ENCODE data around the gene F7.

The F7 gene

DNA sequence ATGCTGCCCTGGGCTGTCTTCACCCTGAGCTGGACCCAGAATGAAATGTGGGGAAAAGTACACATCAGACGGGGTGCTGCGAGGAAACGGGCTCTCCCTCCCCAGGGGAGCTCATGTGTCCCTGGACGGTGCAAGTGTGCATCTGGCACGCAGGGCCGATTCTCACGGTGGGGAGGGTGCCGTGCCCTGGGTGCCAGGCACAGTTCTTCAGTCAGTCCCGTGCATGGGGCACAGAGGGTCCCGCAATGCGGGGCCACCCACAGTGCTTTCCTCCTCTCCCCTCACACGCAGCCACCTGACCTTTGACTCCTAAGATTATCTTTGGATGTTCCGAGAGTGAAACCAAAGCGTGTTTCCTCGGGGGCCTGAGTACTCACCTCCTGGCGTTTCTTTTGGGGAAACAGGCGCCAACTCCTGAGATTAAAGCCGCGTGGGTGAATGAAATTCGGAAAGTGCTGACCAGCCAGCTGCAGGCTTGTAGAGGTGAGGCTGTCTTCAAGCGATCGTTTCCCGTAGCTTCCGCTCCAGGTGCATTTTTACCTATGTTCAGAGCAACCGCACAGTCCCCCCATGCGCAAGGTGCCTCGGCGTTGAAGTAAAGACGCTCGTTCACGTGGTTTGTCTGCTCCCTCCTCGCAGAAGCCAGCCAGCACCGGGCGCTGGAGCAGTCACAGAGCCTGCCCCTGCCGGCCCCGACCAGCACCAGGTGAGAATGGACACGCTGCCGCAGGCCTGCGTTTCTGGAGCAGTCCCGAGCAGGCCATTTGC, 17.5 kb upstream of the F7 start:
- no peak overlapping the region for H3K27ac ChIP-seq
- TF ChIP-seq, protein P1, sequence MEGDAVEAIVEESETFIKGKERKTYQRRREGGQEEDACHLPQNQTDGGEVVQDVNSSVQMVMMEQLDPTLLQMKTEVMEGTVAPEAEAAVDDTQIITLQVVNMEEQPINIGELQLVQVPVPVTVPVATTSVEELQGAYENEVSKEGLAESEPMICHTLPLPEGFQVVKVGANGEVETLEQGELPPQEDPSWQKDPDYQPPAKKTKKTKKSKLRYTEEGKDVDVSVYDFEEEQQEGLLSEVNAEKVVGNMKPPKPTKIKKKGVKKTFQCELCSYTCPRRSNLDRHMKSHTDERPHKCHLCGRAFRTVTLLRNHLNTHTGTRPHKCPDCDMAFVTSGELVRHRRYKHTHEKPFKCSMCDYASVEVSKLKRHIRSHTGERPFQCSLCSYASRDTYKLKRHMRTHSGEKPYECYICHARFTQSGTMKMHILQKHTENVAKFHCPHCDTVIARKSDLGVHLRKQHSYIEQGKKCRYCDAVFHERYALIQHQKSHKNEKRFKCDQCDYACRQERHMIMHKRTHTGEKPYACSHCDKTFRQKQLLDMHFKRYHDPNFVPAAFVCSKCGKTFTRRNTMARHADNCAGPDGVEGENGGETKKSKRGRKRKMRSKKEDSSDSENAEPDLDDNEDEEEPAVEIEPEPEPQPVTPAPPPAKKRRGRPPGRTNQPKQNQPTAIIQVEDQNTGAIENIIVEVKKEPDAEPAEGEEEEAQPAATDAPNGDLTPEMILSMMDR (IDR thresholded peaks at IDR 0.05), result no peak
- H3K4me3 ChIP-seq, result no peak overlapping the region
- no peak for DNase-seq (ENCODE audit: low spot score)

DNA sequence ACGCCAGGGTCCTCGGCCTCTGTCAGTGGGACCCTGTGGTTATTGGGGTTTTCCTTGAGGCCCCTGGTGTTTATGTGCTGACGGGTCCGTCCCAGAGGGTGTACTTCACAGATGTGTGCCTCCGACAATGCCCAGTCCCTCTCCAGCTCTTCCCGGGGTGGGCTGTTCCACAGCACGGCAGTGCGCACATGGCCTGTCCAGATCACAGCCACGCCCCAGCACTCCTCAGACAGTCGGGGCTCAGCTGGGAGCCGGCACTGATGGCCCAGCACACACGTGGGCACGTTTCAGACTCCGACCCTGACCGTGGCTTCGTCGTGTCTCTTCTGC, 16.9 kb upstream of the F7 start:
- no peak for DNase-seq (ENCODE audit: low spot score)
- no peak overlapping the region for H3K4me3 ChIP-seq
- H3K27ac ChIP-seq, result no peak overlapping the region
- TF ChIP-seq, protein P1 (IDR thresholded peaks at IDR 0.05), result no peak

DNA sequence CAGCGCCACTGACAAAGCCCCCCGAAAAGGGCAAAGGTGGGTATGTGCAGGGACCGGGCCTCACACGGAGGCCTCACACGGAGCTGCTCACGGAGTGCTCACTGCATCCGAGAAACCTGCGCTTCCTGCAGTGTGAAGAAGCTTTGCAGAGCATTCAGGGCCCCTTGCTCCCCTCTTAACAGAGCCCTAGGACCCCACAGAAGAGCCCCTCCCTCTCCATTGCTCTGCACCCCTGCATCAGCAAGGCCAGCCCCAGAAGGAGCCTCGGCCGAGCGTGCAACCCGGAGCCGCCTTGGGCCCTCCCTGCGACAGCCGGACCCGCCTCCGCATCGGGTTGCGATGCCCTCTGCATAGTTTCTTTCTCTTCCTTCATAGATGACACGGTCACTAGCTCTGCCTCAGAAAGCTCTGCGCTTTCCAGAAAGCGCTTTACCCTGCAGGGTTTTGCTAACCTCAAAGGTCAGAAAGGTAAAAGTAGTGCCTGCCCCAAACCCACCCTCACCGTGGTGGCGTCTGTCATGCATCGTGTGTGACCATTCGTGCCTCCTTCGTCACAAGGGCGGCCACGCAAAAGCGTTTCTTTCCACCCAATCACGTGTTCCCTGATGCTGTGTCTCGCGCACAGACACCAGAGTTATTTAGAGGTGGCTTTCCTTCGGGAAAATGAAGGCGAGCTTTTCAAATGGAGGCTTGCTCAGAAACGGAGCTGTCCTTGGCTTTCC, 15.7 kb upstream of the F7 start:
- TF ChIP-seq, protein P1 (IDR thresholded peaks at IDR 0.05), result no peak
- DNase-seq (ENCODE audit: low spot score), result no peak
- no peak overlapping the region for H3K27ac ChIP-seq
- no peak overlapping the region for H3K4me3 ChIP-seq

DNA sequence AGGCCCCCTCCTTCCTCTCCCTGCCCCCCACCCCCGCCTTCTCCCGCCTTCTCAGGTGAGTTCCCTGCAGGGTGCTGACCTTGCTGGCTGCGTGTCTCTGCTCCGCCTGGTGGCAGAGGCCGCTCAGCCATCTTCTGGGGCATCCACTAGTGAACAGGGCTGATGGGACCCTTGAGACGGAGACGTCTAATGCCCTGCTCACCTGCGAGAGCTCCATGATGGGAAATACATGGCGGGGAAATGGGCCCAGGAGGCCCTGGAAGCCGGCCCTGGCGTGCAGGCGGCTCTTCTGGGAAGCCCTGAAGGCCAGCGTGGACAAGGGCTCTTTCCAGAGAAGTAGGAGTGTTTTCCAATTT, 15.2 kb upstream of the F7 start:
- TF ChIP-seq, protein P1 (IDR thresholded peaks at IDR 0.05), result no peak
- H3K4me3 ChIP-seq, result no peak overlapping the region
- no peak for DNase-seq (ENCODE audit: low spot score)
- H3K27ac ChIP-seq, result no peak overlapping the region

DNA sequence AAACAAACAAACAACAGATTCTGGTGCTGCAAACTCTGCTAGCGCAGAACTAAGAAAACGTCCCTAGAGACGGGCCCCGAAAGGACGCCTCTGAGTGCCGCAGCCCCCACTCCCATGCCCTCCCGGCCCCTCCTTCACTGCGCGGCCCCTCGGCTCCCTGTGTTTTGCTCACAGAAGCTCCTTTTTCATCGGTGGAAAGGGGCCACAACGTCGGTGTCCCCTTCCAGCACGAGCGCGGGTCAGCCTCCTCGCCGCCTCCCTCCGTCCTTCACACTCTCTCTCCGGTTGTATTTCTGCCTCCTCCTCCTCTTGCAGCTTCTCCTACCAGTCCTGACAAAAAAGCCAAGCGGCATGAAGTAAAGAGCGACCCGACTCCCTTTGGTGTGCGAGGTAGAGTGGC, 14.8 kb upstream of the F7 start:
- TF ChIP-seq, protein P1 (IDR thresholded peaks at IDR 0.05), result no peak
- H3K27ac ChIP-seq, result no peak overlapping the region
- DNase-seq (ENCODE audit: low spot score), result no peak
- H3K4me3 ChIP-seq, result no peak overlapping the region

DNA sequence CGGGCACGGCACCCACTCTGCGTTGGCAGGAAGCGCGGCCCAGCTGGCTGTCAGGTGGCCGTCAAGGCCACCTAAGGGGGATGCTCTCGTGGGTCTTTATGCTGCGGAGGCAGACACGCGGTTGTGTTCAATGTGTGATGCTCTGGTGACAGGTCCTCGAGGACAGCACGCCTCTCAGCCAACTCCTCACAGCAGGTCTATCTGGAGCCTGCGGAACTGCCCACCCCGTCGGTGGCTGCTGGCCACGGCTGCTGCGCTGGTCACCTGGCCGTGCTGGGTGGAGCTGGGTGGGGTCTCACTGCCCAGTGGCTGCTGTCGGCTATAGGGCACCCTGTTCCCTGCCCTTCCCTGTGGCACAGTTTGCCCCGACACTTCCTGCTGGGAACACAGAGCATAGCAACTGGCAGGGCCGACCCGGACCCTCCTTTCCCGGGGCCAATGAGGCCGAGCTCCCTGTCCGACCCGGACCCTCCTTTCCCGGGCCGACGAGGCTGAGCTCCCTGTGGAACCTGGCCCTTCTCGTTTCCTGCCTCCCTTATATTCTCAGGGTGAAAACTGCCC, 14.3 kb upstream of the F7 start:
- Histone ChIP-seq H3K4me3 (no peak overlapping the region), H3K27ac (no peak overlapping the region)
- TF ChIP-seq, protein P1 (IDR thresholded peaks at IDR 0.05), result no peak
- DNase-seq (ENCODE audit: low spot score), result no peak

Measured in coronary artery (tissue), 2 donors.